Astrocyte of the spinal cord (primary cell): ENCODE results near the gene EML5.

Experiments used
- DNase-seq: peaks from one replicate; pipeline ENCODE4 v3.0.0; 2011; ENCODE audit warnings: low read depth, low spot score
- H3K4me3 ChIP-seq: 2 replicates; pipeline ENCODE4 v1.5.1; 2011; ENCODE audit warnings: low read depth, mild to moderate bottlenecking, low read length, moderate library complexity
- CTCF ChIP-seq: IDR thresholded peaks from 2 replicates; pipeline ENCODE4 v1.5.1; 2012; ENCODE audit warnings: low read depth, mild to moderate bottlenecking, low read length, inconsistent platforms
- in situ Hi-C: cut with HindIII; loops from 2 replicates; pipeline ENCODE4 v1.10.0; 2017; ENCODE audit warnings: low sequenced_read_pairs

EML5 gene

DNA sequence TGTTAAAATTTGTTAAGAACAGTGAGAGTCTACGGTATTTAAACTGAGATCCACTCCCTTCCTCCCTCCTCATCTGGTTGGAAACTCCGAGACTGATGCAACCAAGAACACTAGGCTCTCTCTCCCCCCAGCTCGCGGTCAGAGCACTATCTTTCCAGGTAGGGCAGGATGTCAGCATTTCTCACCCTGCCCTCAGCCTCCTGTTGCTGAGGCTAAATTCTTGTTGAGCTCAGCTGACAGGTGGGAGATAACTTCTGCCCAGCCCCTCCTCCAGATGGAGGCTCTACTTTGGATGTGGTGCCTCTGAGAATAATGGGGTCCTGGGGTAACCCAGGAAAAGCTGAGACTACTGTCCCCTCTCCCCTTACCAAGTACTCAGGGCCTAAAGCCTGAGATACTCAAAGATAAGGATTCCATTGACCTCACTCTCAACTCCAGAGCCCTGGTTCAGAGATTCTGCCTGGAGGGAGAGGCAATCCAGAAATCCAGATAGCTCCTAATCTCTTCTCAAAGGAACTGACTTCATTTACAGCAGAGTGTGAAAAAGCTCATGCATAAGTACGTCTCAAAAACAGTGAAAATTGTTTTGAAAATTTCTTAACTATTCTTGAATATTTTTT is 110.1 kb downstream of the EML5 start:
- in situ Hi-C loops: no loop called here
- TF ChIP-seq CTCF: no peak
- no peak overlapping the region for H3K4me3 ChIP-seq
- no peak for DNase-seq

- H3K4me3 ChIP-seq: no peak overlapping the region
- no peak for TF ChIP-seq CTCF
- in situ Hi-C loops: no loop called here
- DNase-seq: no peak
Measured at GRCh38 chr14:88681755-88682494, 110.8 kb downstream of the EML5 start.

GRCh38 chr14:88669346-88669745 is 123.4 kb downstream of the EML5 start:
- in situ Hi-C loops: no loop called here
- no peak for TF ChIP-seq CTCF
- no peak for DNase-seq
- no peak overlapping the region for H3K4me3 ChIP-seq

DNA sequence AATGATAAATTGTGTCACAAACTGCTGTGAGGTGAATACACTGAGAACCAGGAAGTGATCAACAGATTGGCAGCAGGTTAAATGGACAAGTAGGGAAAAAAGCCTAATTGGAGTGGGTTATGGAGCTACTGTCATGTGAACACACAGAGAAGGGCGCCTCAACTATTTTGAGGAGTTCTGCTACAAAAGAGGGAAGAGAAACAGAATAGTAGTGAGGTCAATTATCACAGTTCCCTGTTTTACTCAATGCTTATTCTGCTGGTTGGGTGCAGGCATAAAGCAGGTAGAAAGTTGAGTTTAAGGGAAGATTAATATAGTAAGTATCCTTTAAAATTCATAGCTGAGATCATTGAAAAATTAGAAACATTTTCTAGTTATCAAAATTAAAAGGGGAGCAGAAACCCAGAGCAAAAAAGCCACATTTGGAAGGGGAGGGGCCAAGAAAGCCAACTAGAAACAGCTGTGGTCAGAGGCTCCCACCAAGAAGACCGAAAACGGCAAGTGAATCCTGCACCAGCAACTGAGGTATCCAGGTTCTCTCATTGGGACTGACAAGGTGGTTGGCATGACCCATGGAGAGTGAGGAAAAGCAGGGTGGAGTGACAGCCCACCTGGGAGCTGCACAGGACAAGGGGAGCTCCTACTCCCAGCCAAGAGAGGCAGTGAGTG is 124.2 kb downstream of the EML5 start:
- H3K4me3 ChIP-seq: no peak overlapping the region
- in situ Hi-C loops: no loop called here
- no peak for TF ChIP-seq CTCF
- no peak for DNase-seq

DNA sequence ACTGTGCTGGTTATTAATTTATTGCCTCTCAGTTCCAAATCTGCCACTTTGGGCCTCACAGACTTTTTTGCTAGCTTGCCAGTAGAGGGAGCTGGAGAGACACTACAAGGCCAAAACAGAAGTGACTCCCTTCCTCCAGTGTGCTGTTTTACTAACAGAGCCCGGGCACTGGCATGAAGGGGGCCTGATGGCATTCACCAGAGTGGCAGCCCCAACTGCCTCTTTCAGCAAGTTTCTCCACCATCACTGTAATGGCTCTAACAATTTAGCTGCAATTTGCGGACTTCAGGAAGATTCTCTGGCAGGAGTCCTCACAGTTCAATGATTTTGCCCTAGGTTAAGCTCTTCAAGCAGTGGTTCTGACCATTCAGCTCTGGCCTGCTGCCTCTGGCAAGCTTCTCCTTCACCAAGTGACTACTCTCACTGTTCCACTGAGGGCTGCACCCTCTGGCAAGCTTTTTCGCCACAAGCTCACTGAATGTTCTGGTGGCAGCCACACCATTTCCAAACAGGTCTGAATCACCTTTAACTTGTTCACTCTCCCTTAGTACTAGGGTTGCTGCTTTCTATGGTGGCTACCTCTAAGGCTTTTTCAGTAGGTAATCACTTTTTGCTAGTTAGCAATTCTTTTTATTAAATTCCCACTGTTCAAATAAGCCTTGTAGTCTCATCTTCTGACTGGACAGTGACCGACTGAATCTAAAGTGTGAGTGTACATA is 125.0 kb downstream of the EML5 start:
- peak; percentile 70 for DNase-seq
- in situ Hi-C loops: no loop called here
- no peak overlapping the region for H3K4me3 ChIP-seq
- peak; percentile 94 for TF ChIP-seq CTCF

DNA sequence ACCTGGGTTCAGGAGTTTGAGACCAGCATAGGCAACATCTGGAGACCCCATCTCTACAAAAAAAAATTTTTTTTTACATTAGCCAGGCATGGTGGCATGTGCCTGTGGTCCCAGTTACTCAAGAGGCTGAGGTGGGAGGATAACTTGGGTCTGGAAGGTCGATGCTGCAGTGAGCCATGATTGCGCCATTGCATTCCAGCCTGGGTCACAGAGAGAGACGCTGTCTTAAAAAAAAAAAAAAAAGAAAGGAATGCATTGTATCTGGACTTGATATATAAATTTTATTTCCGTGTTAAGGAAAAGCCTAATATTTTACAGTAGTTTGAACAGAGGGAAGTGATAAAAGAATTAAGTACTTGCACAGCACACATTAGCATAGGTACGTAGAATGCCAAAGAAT is 132.7 kb downstream of the EML5 start:
- no peak for DNase-seq

More for the DNA sequence above, 132.7 kb downstream of the EML5 start:
- no peak overlapping the region for H3K4me3 ChIP-seq
- TF ChIP-seq CTCF: no peak
- in situ Hi-C loops: no loop called here
